ENCODE measurements around the gene H2AZ1.
A peak's percentile ranks its signal among the peaks of the same experiment; 100 is the strongest.
"Not testable (repeated sequence)": the region's sequence is repeated elsewhere in the genome, so short reads cannot be mapped to it uniquely, and the experiment has no call there.

H2AZ1 gene

DNA sequence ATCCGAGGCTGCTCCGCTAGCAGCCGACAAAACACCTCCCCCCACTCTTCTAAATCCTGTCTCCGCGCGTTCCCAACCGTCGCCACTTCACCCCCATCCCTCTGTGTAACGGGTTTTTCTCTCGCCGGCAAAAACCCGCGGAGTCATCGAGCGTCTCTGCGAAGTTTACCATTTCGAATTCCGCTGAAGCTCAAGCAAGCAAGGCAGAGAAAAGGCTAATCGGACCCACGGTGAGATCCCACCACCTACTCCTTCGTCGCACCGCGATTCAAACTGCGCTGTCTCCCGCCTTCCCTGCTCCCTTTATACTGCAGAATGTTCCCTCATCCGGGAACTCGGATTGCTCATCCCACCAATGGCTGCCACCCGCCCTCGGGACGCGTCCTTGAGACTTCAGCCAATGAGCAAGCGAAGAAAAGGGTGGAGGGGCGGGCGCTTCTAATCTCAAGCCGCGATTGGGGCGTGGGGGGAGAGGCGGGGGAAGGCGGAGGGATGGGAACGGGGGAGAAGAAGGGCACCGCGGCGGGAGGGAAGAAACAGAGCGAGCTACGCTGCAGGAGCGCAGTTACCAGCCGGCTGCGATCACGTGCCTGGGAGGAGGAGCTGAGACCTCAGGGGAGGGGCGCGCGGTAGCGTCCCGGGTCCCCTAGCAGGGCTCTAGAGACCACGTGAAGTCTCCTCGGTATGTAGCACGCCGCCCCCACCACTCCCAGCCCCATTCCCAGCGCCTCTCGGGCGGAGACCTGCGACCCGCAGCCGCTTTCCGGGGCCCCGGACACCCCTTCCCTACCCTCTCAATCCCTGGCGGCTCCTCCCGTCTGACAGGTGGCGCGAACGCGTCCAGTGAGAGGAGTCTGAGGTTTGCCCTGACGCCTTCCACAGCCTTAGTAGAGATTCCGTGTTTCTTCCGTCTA lies at the start of gene H2AZ1:
H2AZ1 (minus strand) TSS at position 277 of the 914 bp plus-strand sequence; CDS start at position 172, 105 bp downstream.
- DNase-seq (ENCODE audit: low spot score) (peak; percentile 97), FAIRE-seq (peak; percentile 5)

DNA sequence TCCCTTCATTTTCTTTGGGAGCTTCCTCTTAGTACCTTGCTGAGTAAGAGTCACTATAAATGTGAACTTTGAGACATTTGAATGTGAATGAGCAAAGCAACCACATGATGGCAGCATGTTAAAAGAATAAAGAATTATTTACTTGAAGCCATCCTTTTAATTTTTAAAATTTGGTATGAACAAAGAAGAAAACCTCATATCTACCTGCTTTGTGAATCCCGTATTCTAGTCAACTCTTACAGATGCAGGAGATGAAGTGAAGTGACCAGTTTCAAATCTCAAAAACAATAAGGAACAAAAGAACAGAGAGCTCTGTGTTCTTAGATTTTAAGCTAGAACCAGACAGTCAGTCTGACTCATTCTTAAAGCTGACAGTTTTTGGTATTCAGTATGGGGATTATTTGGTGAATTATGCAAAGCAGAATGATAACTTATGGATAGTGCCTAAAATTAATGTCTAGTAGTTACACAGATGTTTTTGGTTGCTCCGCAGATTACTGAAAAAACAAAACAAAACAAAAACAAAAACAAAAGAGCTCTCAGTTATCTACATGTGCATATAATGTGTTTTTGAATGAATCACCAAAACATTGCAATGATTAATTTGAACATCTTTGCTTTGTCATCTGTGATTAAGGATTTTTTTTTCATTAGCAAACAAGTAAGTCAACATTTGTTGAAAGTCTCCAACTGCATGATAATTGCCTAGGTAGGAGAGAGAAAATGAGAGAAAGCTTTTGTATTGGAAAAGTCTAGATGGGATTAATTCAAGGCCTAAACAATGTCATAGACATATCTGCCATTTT lies 48.2 kb upstream of the H2AZ1 start:
- peak; percentile 26 for DNase-seq (ENCODE audit: low spot score)

DNA sequence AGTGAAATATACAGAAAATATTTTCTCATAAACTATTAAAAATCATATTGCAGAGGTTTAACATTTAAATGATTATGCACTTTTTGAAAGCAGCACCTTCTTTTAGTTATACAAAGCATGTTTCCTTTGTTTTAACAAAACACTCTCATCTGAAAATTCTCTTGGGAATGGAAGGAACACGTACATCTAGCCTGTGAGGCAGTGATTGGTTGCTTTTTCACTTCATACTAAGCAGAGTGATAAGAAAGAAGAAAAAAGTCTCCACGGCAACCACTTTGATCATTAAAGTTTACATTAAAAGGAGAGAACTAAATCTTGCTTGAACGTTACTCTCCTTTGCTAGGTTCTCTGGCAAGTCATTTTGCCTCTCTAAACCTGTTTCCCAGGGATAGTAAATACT lies 41.7 kb upstream of the H2AZ1 start:
- DNase-seq (ENCODE audit: low spot score), result no peak
- no peak for FAIRE-seq

More for the DNA sequence above, 48.2 kb upstream of the H2AZ1 start:
- no peak for FAIRE-seq

DNA sequence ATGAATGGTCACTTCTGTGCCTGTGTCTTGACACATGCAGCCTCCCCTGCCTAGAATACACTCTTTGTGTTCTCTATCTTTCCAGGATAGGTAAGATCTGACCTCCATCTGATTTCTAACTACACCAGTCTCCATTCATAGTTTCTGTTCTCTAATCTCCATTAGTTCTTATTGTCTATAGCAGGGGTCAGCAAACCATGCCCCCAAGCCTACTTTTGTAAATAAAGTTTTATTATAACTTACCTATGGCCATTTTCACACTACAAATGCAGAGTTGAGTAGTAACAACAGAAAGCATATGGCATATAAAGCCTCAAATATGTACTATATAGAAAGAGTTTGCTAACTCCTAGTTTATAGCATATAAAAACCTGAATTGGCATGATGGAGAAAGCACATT lies 37.6 kb upstream of the H2AZ1 start:
- FAIRE-seq, result no peak
- DNase-seq (ENCODE audit: low spot score), result no peak

DNA sequence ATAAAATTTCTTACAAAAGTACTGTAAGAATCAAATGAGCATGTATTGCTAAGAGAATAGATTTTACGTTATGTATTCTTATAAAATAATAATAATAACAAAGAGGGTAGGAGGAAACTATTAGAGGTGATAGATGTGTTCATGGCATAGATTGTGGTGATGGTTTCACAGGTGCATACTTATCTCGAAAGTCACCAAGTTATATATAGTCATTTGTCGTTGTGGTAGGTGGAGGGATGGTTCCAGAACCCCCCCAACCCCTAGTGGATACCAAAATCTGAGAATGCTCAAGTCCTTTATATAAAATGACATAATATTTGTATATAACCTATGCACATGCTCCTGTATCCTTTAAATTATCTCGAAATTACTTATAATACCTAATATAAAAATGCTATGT lies 36.7 kb upstream of the H2AZ1 start:
- DNase-seq (ENCODE audit: low spot score) (no peak), FAIRE-seq (no peak)

DNA sequence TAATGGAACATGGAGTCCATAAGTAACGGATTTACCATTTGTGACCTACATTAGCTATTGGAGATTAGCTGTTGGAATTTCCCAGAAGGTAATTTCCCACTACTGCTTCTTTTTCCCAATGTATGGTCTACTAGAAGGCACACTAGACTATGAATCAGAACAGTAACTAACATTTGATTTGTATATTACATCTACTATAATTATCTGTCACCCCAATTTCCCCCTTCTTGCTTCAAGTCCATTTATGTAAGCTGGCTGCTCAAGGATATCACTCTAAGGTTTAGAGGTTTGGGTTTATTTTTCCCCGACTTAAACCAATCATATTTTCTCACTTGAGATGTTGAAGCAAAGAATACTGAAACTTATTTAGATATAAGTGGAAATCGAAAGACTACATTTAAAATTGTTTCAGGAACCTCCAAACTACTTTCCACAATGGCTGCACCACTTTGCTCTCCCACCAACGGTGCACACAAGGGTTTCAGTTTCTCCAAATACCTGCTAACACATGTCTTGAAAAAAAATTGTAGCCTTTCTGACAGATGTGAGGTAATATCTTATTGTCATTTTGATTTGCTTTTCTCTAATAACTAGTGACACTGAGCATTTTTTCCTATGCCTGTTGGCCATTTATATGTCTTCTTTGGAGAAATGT lies 33.3 kb upstream of the H2AZ1 start:
- FAIRE-seq (no peak), DNase-seq (ENCODE audit: low spot score) (no peak)

DNA sequence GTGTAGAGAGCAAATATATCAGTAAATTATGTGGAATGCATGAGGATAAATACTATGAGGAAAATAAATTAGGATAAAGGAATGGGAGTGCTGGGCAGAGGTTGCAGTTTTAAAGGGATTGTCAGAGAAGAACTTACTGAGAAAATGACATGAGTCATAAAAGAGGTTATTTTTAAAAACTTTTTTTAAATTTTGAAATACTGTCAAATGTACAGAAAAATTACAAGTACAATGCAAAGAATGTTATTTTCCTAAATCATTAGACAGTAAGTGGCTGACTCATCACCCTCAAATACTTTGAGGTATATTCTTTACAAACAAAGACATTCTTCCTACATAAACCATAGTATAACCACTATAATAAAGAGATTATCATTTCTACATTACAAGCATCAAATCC lies 29.8 kb upstream of the H2AZ1 start:
- FAIRE-seq, result no peak
- DNase-seq (ENCODE audit: low spot score), result no peak

DNA sequence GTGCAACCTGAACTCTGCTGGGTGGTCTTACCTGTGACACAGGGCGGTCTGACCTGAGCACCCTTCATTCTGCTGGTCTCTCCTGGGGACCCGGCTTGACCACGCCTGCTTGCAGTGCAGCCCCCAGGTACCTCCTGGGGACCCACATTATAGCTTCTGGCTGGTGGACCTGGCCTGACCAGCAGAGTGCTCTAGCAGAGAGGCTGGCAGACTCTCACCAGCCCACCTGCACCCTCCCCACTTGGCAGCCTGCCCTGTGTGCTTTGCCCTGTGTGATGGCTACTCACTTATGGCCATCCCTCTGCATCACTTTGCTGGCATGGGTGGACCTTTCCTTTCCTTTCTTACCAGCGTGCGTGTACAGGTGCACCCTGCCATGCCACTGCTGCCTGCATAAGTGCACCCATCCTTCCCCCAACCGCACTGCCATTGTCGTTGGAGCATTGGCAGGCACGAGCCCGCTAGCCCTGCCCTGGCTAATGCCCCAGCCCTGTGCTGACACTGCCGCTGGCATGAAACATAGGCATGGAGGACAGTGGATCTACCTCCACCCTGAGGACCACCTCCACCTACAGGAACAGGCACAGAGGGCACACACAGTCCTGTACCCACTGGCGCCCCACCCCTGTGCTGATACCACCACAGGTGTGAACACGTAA lies 21.5 kb upstream of the H2AZ1 start:
- FAIRE-seq (peak; percentile 32), DNase-seq (ENCODE audit: low spot score) (no peak)

DNA sequence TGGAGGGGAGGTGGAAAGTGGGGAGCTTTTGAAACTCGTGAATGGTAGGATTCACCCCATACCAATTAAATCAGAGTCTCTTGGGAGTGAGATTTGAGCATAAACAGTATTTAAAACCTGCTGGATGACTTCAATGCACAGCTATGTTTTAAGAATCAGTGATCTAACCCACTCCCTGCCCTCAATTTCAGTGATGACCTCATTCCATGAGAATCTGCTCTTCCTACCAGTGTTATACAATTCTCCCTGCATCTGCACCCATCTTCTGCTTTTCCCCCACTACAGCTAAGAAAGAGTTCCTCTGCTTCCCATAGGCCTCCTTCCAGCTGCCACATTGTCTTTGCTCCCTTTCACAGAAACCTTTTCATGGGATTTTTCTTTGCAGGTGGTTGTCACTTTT lies 18.3 kb upstream of the H2AZ1 start:
- FAIRE-seq (no peak), DNase-seq (ENCODE audit: low spot score) (peak; percentile 65)

DNA sequence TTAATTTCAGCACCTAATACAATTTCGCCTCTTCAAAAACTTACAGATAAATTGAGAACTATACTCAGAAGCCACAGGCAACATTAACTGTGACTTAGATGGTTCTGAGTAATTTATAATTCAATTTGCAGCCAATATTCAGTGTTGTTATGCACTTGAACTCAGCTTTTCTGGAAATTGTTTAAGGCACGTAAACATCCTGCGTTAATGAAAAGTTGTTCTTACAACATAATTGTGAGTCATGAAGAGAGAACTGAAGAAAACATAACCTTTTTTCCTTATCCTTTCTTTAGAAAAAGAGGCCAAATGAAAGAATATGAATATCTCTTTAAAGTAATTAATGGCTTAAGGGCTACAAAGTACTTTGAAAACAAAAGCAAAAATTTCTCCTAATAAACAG lies 16.6 kb upstream of the H2AZ1 start:
- no peak for FAIRE-seq

DNA sequence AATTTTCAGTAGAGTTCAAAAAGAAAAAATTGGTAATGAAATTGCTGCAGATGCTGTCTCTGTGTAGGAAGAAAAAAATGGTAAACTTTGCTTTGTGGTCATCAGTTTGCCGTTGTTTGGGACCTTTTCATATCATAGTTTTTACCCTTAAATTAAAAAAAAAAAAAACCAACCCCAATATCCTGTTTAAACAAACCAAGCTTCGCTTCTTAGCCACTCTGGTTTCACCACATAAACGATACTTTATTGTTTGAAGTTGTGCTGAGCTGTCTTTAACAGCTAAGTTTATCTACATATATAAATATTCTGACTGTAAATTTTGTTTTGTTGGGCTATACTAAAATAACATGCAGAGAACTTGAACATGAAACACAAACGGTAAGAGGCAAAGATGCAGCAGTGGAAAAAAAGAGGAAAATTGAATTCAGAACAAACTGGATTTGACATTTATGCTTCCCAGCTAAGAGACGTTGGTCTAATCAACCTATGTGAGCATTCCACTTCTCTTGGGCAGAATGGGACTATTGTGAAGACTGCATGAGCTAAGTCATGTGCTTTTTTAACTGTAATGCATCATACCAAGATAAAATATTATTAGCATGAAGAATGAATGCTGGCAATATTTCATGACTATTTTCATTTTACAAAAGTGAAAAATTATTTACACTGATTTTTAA lies 15.7 kb upstream of the H2AZ1 start:
- FAIRE-seq, result no peak

More for the DNA sequence above, 16.6 kb upstream of the H2AZ1 start:
- DNase-seq (ENCODE audit: low spot score), result no peak

DNA sequence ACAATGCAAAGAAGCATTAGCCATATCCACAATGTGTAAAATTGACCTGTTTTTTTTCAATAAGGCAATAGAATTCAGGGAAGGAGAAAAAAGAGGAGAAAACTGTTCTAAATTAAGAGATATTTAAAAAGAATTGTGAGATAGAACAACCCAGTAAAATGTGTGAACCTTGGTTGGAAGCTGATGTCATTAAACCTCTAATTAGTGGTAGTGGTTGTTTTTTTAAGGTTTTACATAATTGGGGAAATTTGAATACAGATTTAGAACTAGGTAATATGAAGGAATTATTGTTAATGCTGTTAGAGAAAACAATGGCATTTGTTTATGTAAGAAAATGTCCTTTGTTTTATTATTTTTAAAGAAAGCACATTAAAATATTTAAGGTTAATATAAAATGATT lies 15.1 kb upstream of the H2AZ1 start:
- no peak for DNase-seq (ENCODE audit: low spot score)
- FAIRE-seq, result no peak

More for the DNA sequence above, 15.7 kb upstream of the H2AZ1 start:
- DNase-seq (ENCODE audit: low spot score), result no peak

DNA sequence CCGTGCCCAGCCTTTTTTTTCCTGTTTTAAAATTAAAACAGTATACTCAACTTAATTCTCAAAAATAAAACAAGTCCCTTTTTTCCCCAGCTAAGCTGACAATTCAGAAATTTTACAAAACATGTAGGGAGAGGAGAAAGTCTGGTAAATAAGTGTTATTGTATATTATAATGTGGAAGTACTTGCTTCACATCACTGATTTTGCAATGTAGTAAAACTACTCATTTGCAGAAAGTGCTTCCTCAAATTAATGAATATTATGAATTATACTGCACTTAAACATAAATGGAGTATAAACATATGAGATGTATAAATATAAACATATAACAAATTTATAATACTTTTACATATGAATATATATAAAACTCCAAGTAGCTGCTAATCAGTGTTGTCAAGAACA lies 11.6 kb upstream of the H2AZ1 start:
- no peak for DNase-seq (ENCODE audit: low spot score)
- no peak for FAIRE-seq

DNA sequence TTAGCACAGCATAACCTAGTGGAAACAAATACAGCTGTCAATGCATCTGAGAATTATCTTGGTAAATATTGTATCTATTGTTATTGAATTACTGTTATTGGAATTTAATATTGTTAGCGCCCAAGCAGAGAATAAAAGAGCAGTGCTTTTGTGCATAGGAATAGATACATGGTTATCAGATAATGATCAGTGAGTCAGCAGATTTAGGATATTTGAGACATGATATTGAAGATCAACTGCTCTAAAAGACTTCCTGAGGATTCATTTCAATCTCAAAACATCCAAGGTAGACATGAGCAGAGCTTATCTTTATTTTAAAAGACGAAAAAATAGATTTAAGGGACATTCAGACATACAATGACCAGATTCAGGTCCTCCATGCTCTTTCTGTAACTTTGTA lies 10.6 kb upstream of the H2AZ1 start:
- FAIRE-seq (no peak), DNase-seq (ENCODE audit: low spot score) (no peak)

DNA sequence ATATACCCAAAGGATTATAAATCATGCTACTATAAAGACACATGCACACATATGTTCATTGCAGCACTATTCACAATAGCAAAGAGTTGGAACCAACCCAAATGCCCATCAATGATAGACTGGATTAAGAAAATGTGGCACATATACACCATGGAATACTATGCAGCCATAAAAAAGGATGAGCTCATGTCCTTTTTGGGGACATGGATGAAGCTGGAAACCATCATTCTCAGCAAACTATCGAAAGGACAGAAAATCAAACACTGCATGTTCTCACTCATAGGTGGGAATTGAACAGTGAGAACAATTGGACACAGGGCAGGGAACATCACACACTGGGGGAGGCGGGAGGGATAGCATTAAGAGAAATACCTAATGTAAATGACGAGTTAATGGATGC lies 8.1 kb upstream of the H2AZ1 start:
- not testable (repeated sequence) for DNase-seq (ENCODE audit: low spot score); FAIRE-seq

DNA sequence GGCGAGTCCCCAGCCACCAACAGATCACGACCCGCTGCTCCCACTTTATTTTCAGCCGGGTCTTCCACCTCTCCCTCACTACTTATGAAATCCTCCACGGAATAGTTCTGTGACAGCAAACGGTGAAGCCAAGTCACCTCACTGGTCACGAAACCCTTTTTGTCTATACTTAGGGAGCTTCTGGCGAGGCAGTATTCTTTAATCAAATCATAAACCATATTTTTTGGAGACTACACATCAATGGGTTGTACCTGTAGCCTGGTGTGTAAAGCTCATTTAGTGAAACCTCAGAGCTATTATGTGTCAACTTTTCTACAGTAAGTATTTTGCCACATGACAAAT lies 809 bp upstream of the H2AZ1 start:
- FAIRE-seq (no peak), DNase-seq (ENCODE audit: low spot score) (no peak)

DNA sequence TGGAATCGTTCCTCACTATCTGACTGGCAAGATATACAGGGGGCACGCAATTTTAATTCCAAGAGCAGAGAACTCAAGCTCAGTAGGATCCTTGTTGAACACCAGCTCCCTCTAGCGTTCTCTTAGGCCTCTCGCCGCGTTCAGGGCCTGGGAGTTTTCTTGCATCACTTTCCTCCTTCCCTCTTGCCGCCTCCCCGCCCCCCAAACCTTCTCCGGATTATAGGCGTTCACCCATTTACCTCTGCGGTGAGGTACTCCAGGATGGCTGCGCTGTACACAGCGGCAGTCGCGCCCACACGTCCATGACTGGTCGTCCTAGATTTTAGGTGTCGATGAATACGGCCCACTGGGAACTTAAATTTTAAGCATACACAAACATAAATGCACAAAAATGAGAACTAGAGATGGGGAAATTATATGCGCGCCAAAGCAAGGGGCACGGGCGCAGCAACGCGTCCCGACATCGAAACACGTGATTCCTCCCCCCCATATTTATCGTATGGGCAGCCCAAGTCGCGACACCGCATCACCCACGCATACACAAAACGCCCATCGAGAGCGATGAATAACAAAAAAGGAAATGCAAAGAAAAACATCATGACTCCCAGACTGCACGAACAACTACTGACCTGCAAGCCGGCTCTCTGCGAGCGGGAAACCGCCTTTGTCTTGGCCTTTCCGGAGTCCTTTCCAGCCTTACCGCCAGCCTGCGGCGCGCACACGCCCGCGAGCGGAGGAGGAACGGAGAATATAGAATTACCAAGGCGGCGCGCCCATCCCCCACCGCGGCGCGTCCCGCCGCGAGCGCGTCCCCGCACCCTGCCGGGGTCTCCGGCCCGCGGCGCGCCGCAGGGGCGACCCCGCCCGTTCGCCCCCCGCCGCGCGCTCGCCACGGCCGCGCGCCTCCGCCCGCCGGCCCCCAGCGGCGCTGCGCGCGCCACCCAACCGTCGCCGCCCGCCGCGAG lies 759 bp downstream of the H2AZ1 start:
- FAIRE-seq (no peak), DNase-seq (ENCODE audit: low spot score) (peak; percentile 82)

DNA sequence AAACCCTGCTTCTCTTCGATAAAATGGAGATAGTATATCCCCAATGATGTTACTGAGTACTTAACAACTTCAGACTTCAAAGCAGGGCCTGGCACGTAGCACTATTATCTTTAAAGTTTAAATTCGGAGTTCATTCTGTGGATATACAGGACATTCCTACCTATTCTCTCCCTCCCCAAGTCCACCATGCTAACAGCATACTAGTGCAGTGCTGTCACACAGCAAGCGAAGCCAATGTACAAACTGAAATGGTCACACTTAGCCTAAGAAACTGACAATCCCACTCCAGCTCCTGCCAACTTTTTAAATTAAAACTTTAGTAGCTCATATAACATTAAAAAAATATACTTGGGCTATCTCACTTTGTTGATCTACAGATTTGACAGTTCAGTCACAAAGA lies 2.5 kb downstream of the H2AZ1 start:
- DNase-seq (ENCODE audit: low spot score) (no peak), FAIRE-seq (no peak)

DNA sequence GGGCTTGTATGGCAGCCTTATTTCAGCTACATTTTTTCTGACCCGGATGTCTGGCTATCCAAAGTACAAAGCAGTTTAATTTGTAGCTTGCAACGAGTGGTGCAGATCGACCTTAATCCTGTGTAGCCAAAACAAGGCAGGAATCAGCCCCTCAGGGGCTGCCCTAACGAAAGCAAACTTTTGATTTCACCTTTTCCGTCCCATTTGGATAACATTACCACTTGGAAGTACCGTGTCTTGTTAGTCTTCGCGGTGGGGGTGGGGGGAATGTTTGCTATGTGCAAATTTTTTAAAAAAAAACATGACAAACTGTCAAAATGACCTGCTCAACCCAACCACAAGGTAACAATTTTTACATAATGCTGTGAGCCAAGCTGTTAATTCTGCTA lies 2.9 kb downstream of the H2AZ1 start:
- FAIRE-seq, result no peak
- DNase-seq (ENCODE audit: low spot score), result no peak
